IPS-18c (cell line): ENCODE measurements around the gene CAPN3.

Source experiments
- H3K4me3 ChIP-seq: 2 replicates; pipeline ENCODE4 v1.7.0; 2013; ENCODE audit warnings: low read depth, mild to moderate bottlenecking, low read length, moderate library complexity; ENCODE audit not compliant: insufficient read depth
- H3K9me3 ChIP-seq: one replicate; pipeline ENCODE4 v1.6.1; 2013; ENCODE audit warnings: mild to moderate bottlenecking, low read length, moderate library complexity; ENCODE audit not compliant: control insufficient read depth, insufficient read depth

CAPN3 gene

DNA sequence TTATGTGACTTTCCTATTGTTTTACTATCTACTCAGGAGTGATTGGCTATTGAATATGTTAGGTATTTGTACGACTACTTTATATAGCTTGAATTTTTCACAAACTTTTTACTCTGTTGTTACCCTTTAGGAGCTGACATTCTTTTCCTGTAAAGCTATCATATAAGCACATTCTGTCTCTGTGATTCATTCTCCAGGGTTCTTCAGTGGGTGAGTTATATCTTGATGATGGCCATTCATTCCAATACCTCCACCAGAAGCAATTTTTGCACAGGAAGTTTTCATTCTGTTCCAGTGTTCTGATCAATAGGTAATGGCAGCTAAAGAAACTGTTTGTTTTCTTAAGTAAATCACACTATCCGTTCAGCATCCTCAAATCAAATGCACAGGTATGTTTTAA is 10.1 kb upstream of the CAPN3 start:
- Histone ChIP-seq H3K9me3 (no peaks in the 10 kb centered on the region), H3K4me3 (no peak overlapping the region)

- Histone ChIP-seq H3K4me3 (no peak overlapping the region), H3K9me3 (no peaks in the 10 kb centered on the region)
These were observed 6.9 kb upstream of the CAPN3 start for GRCh38 chr15:42352401-42352800.

DNA sequence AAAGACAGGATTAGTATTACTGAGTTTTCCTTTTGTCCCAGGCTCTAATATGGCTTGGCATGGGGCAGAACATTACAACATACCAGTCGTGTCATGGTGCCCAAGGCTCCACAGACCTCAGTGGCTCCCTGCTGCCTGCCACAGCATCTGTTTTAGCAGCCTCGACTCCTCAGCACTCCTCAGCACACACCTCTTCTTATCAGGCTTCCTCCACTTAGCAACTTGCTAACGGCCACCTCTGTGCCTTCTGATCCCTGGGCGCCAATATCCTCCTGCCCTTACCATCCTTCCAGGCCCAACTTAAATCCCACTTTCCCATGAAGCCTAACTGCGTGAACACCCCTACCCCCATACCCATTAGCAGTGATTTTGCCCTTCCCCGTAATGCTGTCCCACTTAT is 6.2 kb upstream of the CAPN3 start:
- Histone ChIP-seq H3K4me3 (no peak overlapping the region), H3K9me3 (no peaks in the 10 kb centered on the region)

- Histone ChIP-seq H3K9me3 (no peaks in the 10 kb centered on the region), H3K4me3 (no peak overlapping the region)
These were observed 4.5 kb upstream of the CAPN3 start for GRCh38 chr15:42354824-42355223.

DNA sequence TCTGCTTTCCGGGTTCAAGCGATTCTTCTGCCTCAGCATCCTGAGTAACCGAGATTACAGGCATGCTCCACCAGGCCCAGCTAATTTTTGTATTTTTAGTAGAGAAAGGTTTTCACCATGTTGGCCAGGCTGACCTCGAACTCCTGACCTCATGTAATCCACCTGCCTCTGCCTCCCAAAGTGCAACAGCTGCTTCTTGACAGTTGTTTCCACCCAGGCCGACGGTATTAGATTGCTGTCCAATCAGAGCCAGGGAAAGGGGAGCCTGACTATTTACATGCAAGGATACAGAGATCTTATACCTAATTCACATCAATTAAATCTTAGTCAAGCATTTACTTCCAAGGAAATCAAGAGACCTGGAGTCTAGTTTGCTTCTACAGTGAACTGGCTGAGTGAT is 4.0 kb upstream of the CAPN3 start:
- H3K4me3 ChIP-seq: no peak overlapping the region
- H3K9me3 ChIP-seq: no peaks in the 10 kb centered on the region

- no peak overlapping the region for H3K4me3 ChIP-seq
- H3K9me3 ChIP-seq: no peaks in the 10 kb centered on the region
These were observed 2.5 kb upstream of the CAPN3 start for GRCh38 chr15:42356851-42357250.

DNA sequence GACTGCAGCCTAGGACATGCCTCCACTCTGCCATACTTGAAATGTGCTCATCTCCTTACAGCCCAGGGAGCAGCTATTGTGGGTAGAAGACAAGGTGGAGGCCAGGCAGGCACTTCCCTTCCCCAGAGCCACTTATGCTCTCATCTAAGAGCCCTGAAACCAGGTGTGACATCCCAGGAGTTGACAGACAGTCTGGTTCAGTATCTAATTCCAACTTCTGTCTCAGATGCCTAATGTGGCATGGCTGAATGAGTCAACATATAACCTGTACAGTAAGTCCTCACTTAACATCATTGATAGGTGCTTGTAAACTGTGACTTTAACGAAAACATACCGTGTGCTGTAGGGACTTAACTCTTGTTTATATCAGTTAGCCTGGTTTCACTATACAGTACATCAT is 1.2 kb upstream of the CAPN3 start:
- no peak overlapping the region for H3K4me3 ChIP-seq

GRCh38 chr15:42359985-42360384 is 684 bp downstream of the CAPN3 start:
- Histone ChIP-seq H3K9me3 (no peaks in the 10 kb centered on the region), H3K4me3 (no peak overlapping the region)

More for the DNA sequence above, 1.2 kb upstream of the CAPN3 start:
- no peaks in the 10 kb centered on the region for H3K9me3 ChIP-seq

- no peak overlapping the region for H3K4me3 ChIP-seq
- H3K9me3 ChIP-seq: no peaks in the 10 kb centered on the region
These were observed 1.3 kb downstream of the CAPN3 start for GRCh38 chr15:42360535-42361112.

- Histone ChIP-seq H3K4me3 (no peak overlapping the region), H3K9me3 (no peaks in the 10 kb centered on the region)
These were observed 4.2 kb downstream of the CAPN3 start for GRCh38 chr15:42363487-42363886.

- Histone ChIP-seq H3K9me3 (no peaks in the 10 kb centered on the region), H3K4me3 (no peak overlapping the region)
These were observed 4.6 kb downstream of the CAPN3 start for GRCh38 chr15:42363942-42364341.

GRCh38 chr15:42364529-42364928 is 5.2 kb downstream of the CAPN3 start:
- H3K4me3 ChIP-seq: no peak overlapping the region
- no peaks in the 10 kb centered on the region for H3K9me3 ChIP-seq

- Histone ChIP-seq H3K4me3 (no peak overlapping the region), H3K9me3 (no peaks in the 10 kb centered on the region)
These were observed 6.7 kb downstream of the CAPN3 start for GRCh38 chr15:42365921-42366550.

- no peak overlapping the region for H3K4me3 ChIP-seq
- no peaks in the 10 kb centered on the region for H3K9me3 ChIP-seq
These were observed 7.7 kb downstream of the CAPN3 start for GRCh38 chr15:42367041-42367440.

DNA sequence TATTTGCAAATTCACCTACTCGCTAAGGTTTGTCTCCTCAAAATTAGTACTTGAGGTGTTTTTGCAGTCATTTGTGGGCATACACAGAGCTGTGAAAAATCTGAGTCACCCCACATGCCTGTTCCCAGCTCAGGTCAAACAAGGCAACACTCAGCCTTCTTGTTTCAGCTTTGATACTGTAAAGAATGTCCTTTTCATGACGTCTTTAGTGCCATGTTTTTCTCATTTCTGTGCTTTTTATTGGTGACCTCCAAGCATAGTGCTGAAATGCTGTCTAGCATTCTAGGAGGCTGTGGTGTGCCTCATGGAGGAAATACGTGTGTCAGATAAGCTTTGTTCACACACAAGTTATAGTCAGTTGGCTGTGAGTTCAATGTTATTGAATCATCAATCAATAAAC is 8.8 kb downstream of the CAPN3 start:
- no peaks in the 10 kb centered on the region for H3K9me3 ChIP-seq

DNA sequence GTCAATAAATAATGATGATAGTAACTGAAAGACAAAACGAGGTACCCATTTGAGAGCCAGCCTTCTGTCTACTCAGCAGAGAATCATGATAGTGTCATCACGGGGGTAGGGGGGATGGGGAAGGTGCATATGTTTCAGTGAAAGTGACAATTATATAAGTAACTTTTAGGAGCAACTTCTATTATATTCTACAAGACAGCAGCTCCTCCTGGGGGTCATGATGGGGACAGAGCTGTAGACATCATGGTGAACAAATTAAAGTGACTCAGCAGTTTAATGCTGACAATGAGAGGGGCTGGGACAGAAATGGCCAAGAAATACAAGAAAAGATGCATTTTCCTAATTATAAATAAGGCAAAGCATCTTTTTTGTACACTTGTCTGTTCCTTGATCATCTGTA is 11.8 kb downstream of the CAPN3 start:
- H3K4me3 ChIP-seq: no peak overlapping the region

More for the DNA sequence above, 8.8 kb downstream of the CAPN3 start:
- H3K4me3 ChIP-seq: no peak overlapping the region

DNA sequence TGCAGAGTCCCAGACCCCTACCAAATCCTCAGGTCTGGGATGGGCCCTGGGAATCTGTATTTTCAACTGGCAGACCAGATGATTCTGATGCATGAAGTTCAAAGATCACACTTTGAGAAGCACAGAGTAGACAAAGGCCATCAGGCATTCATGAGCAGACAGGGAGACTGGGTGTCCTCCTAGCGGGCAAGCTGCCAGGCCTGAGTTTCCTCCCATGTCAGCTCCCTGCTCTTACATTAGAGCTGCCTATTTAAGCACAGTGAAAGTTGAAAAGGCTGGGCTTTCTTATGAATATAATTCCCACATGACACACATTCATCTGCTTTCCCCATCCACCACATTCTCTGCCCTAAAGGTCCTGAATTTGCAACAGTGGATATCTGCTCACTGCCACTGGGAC is 14.0 kb downstream of the CAPN3 start:
- Histone ChIP-seq H3K4me3 (no peak overlapping the region), H3K9me3 (no peaks in the 10 kb centered on the region)

More for the DNA sequence above, 11.8 kb downstream of the CAPN3 start:
- no peaks in the 10 kb centered on the region for H3K9me3 ChIP-seq

DNA sequence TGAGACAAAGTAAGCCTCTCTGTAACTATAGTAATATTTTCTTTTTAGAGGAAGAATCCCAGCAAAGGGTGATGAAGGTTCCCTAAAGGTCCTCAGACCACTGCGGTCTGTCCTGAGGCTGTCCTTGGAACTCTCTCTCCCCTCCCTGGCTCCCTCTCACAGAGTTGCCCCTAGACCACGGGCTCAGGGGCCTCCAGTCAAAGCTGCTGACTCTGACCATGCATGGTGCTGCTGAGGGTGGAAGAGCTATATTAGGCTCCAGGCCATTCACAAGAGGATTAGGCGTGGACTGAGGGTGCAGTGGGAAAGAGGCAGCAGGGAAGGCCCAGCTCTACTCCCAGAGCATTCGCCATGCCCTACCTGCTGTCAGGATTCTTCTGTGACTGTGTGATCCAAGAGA is 14.6 kb downstream of the CAPN3 start:
- Histone ChIP-seq H3K4me3 (no peak overlapping the region), H3K9me3 (no peaks in the 10 kb centered on the region)

DNA sequence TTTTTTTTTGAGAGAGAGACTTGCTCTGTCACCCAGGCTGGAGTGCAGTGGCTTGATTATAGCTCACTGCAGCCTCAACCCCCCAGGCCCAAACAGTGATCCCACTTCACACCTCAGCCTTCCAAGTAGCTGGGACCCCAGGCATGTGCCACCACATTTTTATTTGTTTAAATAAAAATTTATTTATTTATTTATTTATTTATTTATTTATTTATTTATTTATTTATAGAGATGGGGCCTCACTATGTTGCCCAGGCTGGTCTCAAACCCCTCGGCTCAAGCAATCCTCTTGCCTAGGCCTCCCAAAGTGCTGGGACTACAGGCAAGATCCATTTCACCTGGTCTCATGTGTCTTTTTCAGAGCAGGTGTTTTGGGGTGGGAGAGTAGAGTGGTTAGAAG is 15.5 kb downstream of the CAPN3 start:
- no peak overlapping the region for H3K4me3 ChIP-seq
- no peaks in the 10 kb centered on the region for H3K9me3 ChIP-seq
